ENCODE results near the gene TTC12. TPM values are rescaled to one million over a fixed set of nuclear protein-coding genes. Genes with fewer than 3 reads are reported as not detected.

The TTC12 gene
- polyA plus RNA-seq, 1 donor from 2014 or later = 4.2 TPM

- H4K20me1 ChIP-seq (ENCODE audit: insufficient read depth) = no peaks in the 10 kb centered on the region
- no peaks in the 10 kb centered on the region for H3K9me2 ChIP-seq (ENCODE audit: insufficient read depth, low read length)
- H3K4me3 ChIP-seq (ENCODE audit: low read length) = no peak overlapping the region
- H3F3A ChIP-seq (ENCODE audit: insufficient read depth, low read length, poor library complexity, severe bottlenecking) = no peaks in the 10 kb centered on the region
- no peak overlapping the region for H3K9ac ChIP-seq (ENCODE audit: low read length)
- no peak overlapping the region for H3K4me2 ChIP-seq (ENCODE audit: low read length)
- no peak overlapping the region for H2AFZ ChIP-seq (ENCODE audit: low read depth, low read length)
- H3K36me3 ChIP-seq (ENCODE audit: insufficient read depth, low read length) = no peaks in the 10 kb centered on the region
- no peaks in the 10 kb centered on the region for H3K9me3 ChIP-seq (ENCODE audit: low read length)
- H3K79me2 ChIP-seq (replicated peaks; ENCODE audit: insufficient read depth, low read length) = no peaks in the 10 kb centered on the region
- TF ChIP-seq REST (IDR thresholded peaks at IDR 0.05; ENCODE audit: borderline replicate concordance) (no peak), CTCF (IDR thresholded peaks at IDR 0.05; ENCODE audit: poor library complexity, severe bottlenecking) (no peak), TAF1 (IDR thresholded peaks at IDR 0.05; ENCODE audit: low read depth) (no peak), SMC3 (conservative IDR thresholded peaks at IDR 0.05; ENCODE audit: poor library complexity) (no peak), MXI1 (conservative IDR thresholded peaks at IDR 0.05; ENCODE audit: poor library complexity, severe bottlenecking) (no peak)
- no peak overlapping the region for H3K27ac ChIP-seq (ENCODE audit: low read length)
- no peaks in the 10 kb centered on the region for H3K27me3 ChIP-seq (ENCODE audit: insufficient read depth, low read depth, low read length)
Observed at GRCh38 chr11:113271551-113272245, 42.7 kb upstream of the TTC12 start.

GRCh38 chr11:113272281-113272680 is 42.1 kb upstream of the TTC12 start:
- H3K9me3 ChIP-seq (ENCODE audit: low read length) = no peaks in the 10 kb centered on the region
- no peaks in the 10 kb centered on the region for H3K9me2 ChIP-seq (ENCODE audit: insufficient read depth, low read length)
- no peak overlapping the region for H3K27ac ChIP-seq (ENCODE audit: low read length)
- no peak overlapping the region for H3K4me2 ChIP-seq (ENCODE audit: low read length)
- no peaks in the 10 kb centered on the region for H3K27me3 ChIP-seq (ENCODE audit: insufficient read depth, low read depth, low read length)
- no peak overlapping the region for H3K4me3 ChIP-seq (ENCODE audit: low read length)
- TF ChIP-seq TAF1 (IDR thresholded peaks at IDR 0.05; ENCODE audit: low read depth) (no peak), RAD21 (conservative IDR thresholded peaks at IDR 0.05) (no peak)
- no peaks in the 10 kb centered on the region for H3K36me3 ChIP-seq (ENCODE audit: insufficient read depth, low read length)
- H4K20me1 ChIP-seq (ENCODE audit: insufficient read depth) = no peaks in the 10 kb centered on the region
- H3K79me2 ChIP-seq (replicated peaks; ENCODE audit: insufficient read depth, low read length) = no peaks in the 10 kb centered on the region
- no peak overlapping the region for H3K9ac ChIP-seq (ENCODE audit: low read length)
- H3F3A ChIP-seq (ENCODE audit: insufficient read depth, low read length, poor library complexity, severe bottlenecking) = no peaks in the 10 kb centered on the region
- no peak overlapping the region for H2AFZ ChIP-seq (ENCODE audit: low read depth, low read length)

GRCh38 chr11:113272927-113273615 is 41.3 kb upstream of the TTC12 start:
- no peak overlapping the region for H2AFZ ChIP-seq (ENCODE audit: low read depth, low read length)
- no peaks in the 10 kb centered on the region for H3K9me2 ChIP-seq (ENCODE audit: insufficient read depth, low read length)
- H3K27ac ChIP-seq (ENCODE audit: low read length) = no peak overlapping the region
- no peak overlapping the region for H3K4me3 ChIP-seq (ENCODE audit: low read length)
- H3K4me2 ChIP-seq (ENCODE audit: low read length) = no peak overlapping the region
- H4K20me1 ChIP-seq (ENCODE audit: insufficient read depth) = no peaks in the 10 kb centered on the region
- H3K27me3 ChIP-seq (ENCODE audit: insufficient read depth, low read depth, low read length) = no peaks in the 10 kb centered on the region
- no peak overlapping the region for H3K9ac ChIP-seq (ENCODE audit: low read length)
- H3K36me3 ChIP-seq (ENCODE audit: insufficient read depth, low read length) = no peaks in the 10 kb centered on the region
- no peaks in the 10 kb centered on the region for H3K79me2 ChIP-seq (replicated peaks; ENCODE audit: insufficient read depth, low read length)
- no peaks in the 10 kb centered on the region for H3F3A ChIP-seq (ENCODE audit: insufficient read depth, low read length, poor library complexity, severe bottlenecking)
- H3K9me3 ChIP-seq (ENCODE audit: low read length) = no peaks in the 10 kb centered on the region
- TF ChIP-seq RAD21 (conservative IDR thresholded peaks at IDR 0.05) (no peak), MXI1 (conservative IDR thresholded peaks at IDR 0.05; ENCODE audit: poor library complexity, severe bottlenecking) (no peak), SMC3 (conservative IDR thresholded peaks at IDR 0.05; ENCODE audit: poor library complexity) (no peak), EZH2 (IDR thresholded peaks at IDR 0.05; ENCODE audit: borderline replicate concordance, insufficient read depth, low read length, poor library complexity, severe bottlenecking) (no peak), CTCF (IDR thresholded peaks at IDR 0.05; ENCODE audit: poor library complexity, severe bottlenecking) (no peak), EP300 (conservative IDR thresholded peaks at IDR 0.05; ENCODE audit: poor library complexity, severe bottlenecking) (no peak), TAF1 (IDR thresholded peaks at IDR 0.05; ENCODE audit: low read depth) (no peak), REST (IDR thresholded peaks at IDR 0.05; ENCODE audit: borderline replicate concordance) (no peak)
